ENCODE data around the gene DLG2.
A peak's percentile ranks its signal among the peaks of the same experiment; 100 is the strongest.
"Not testable (repeated sequence)": the region's sequence is repeated elsewhere in the genome, so short reads cannot be mapped to it uniquely, and the experiment has no call there.

DLG2 gene

GRCh38 chr11:84322211-84322610 lies 1304.9 kb downstream of the DLG2 start:
- H3K27me3 Mint-ChIP-seq (ENCODE audit: low read depth), result peaks cover 4% of the 10 kb centered on the region
- H3K36me3 Mint-ChIP-seq (ENCODE audit: low read depth), result no peaks in the 10 kb centered on the region
- no peaks in the 10 kb centered on the region for H3K4me1 Mint-ChIP-seq
- H3K4me3 Mint-ChIP-seq, result no peak overlapping the region
- no peaks in the 10 kb centered on the region for H3K9me3 Mint-ChIP-seq
- TF ChIP-seq CTCF (IDR thresholded peaks at IDR 0.05; ENCODE audit: unreplicated experiment in 3 of 3), result no peak
- H3K27ac Mint-ChIP-seq, result no peak overlapping the region

GRCh38 chr11:84319863-84320262 lies 1307.3 kb downstream of the DLG2 start:
- Mint-ChIP-seq H3K27me3 (ENCODE audit: low read depth) (peaks cover 4% of the 10 kb centered on the region), H3K9me3 (no peaks in the 10 kb centered on the region), H3K4me3 (no peak overlapping the region), H3K36me3 (ENCODE audit: low read depth) (no peaks in the 10 kb centered on the region), H3K4me1 (no peaks in the 10 kb centered on the region), H3K27ac (no peak overlapping the region)
- TF ChIP-seq CTCF (IDR thresholded peaks at IDR 0.05; ENCODE audit: unreplicated experiment in 3 of 3), result no peak

GRCh38 chr11:84316866-84317555 lies 1310.1 kb downstream of the DLG2 start:
- Mint-ChIP-seq H3K36me3 (ENCODE audit: low read depth) (no peaks in the 10 kb centered on the region), H3K27ac (no peak overlapping the region), H3K4me1 (no peaks in the 10 kb centered on the region), H3K27me3 (ENCODE audit: low read depth) (no peaks in the 10 kb centered on the region), H3K9me3 (no peaks in the 10 kb centered on the region), H3K4me3 (peak overlapping the region in 2 of 3 experiments; percentile 61 to 68)
- no peak for TF ChIP-seq CTCF (IDR thresholded peaks at IDR 0.05; ENCODE audit: unreplicated experiment in 3 of 3)

- no peaks in the 10 kb centered on the region for H3K9me3 Mint-ChIP-seq
- no peak for TF ChIP-seq CTCF (IDR thresholded peaks at IDR 0.05; ENCODE audit: unreplicated experiment in 3 of 3)
- no peaks in the 10 kb centered on the region for H3K27me3 Mint-ChIP-seq (ENCODE audit: low read depth)
- H3K4me1 Mint-ChIP-seq, result no peaks in the 10 kb centered on the region
- no peaks in the 10 kb centered on the region for H3K36me3 Mint-ChIP-seq (ENCODE audit: low read depth)
- H3K27ac Mint-ChIP-seq, result no peak overlapping the region
- H3K4me3 Mint-ChIP-seq, result no peak overlapping the region
Measured at GRCh38 chr11:84313830-84314359, 1313.2 kb downstream of the DLG2 start.

- peaks cover 4% of the 10 kb centered on the region for H3K36me3 Mint-ChIP-seq (ENCODE audit: low read depth)
- no peaks in the 10 kb centered on the region for H3K4me1 Mint-ChIP-seq
- H3K4me3 Mint-ChIP-seq, result no peak overlapping the region
- H3K27ac Mint-ChIP-seq, result no peak overlapping the region
- no peaks in the 10 kb centered on the region for H3K27me3 Mint-ChIP-seq (ENCODE audit: low read depth)
- no peaks in the 10 kb centered on the region for H3K9me3 Mint-ChIP-seq
- TF ChIP-seq CTCF (IDR thresholded peaks at IDR 0.05; ENCODE audit: unreplicated experiment in 3 of 3), result no peak
Measured at GRCh38 chr11:84310268-84310667, 1316.9 kb downstream of the DLG2 start.

GRCh38 chr11:84308491-84308890 lies 1318.7 kb downstream of the DLG2 start:
- not testable (repeated sequence) for H3K27ac Mint-ChIP-seq; H3K4me1 Mint-ChIP-seq; H3K27me3 Mint-ChIP-seq (ENCODE audit: low read depth); H3K4me3 Mint-ChIP-seq; H3K9me3 Mint-ChIP-seq; H3K36me3 Mint-ChIP-seq (ENCODE audit: low read depth)

Measured in nephron (organoid).